ENCODE data around the gene ENC1. TPM values are rescaled to one million over a fixed set of nuclear protein-coding genes. Genes with fewer than 3 reads are reported as not detected.

Gene ENC1
- total and polyA plus RNA-seq, 2 of the 8 experiments (the other 6 are each of a cell fraction or from before 2014, with no cell fraction given), result 5.5 to 13.2 TPM

- Histone ChIP-seq H2AFZ (ENCODE audit: low read length) (no peak overlapping the region), H4K8ac (ENCODE audit: extremely low read depth, insufficient read depth, low read length) (no peak overlapping the region), H3K27me3 (replicated peaks in 1 of 4; ENCODE audit: control insufficient read depth in 3 of 4, extremely low read depth in 1 of 4, insufficient read depth in 3 of 4, low read length in 3 of 4) (no peaks in the 10 kb centered on the region), H3K14ac (ENCODE audit: insufficient read length) (no peak overlapping the region), H3K23me2 (ENCODE audit: low read depth, low read length) (no peaks in the 10 kb centered on the region; the same call in 1 of the 2 replicates), H3K18ac (ENCODE audit: extremely low read depth, low read length) (no peak overlapping the region), H4K5ac (ENCODE audit: insufficient read length, low read depth, low read length) (no peak overlapping the region), H3K4me1 (replicated peaks in 1 of 4; ENCODE audit: control insufficient read depth in 3 of 4, insufficient read depth in 4 of 4, low read length in 3 of 4) (peaks cover 0 to 9% (median 5%) of the 10 kb centered on the region in 4 experiments; a peak in 2 of 7 replicates), H2BK5ac (ENCODE audit: low read depth, low read length) (no peak overlapping the region), H3K23ac (ENCODE audit: insufficient read length) (no peak overlapping the region), H3K4me3 (ENCODE audit: extremely low read depth in 1 of 4, insufficient read depth in 2 of 4, low read depth in 3 of 4, low read length in 4 of 4) (no peak overlapping the region), H2BK120ac (replicated peaks; ENCODE audit: low read depth, low read length) (no peak overlapping the region), H3K79me1 (ENCODE audit: low read depth, low read length) (no peaks in the 10 kb centered on the region), H3K4me2 (ENCODE audit: insufficient read depth in 1 of 2, low read depth in 2 of 2, low read length in 2 of 2) (no peak overlapping the region), H3K56ac (replicated peaks; ENCODE audit: insufficient read length, low read depth, low read length) (no peak overlapping the region), H2BK15ac (ENCODE audit: low read length) (no peak overlapping the region), H2AK5ac (ENCODE audit: low read depth, low read length) (no peak overlapping the region), H3K36me3 (ENCODE audit: control insufficient read depth in 2 of 4, insufficient read depth in 4 of 4, low read length in 3 of 4) (no peaks in the 10 kb centered on the region), H3K4ac (replicated peaks; ENCODE audit: insufficient read length, low read depth, low read length) (no peak overlapping the region), H3K79me2 (ENCODE audit: control insufficient read depth in 1 of 2, insufficient read depth in 2 of 2, low read length in 2 of 2) (no peaks in the 10 kb centered on the region), H3K9ac (replicated peaks in 1 of 4; ENCODE audit: extremely low read depth in 1 of 4, low read depth in 3 of 4, low read length in 3 of 4) (no peak overlapping the region), H2BK12ac (ENCODE audit: low read depth, low read length) (no peak overlapping the region), H4K91ac (replicated peaks; ENCODE audit: insufficient read length, low read length) (no peak overlapping the region), H2BK20ac (ENCODE audit: low read length) (no peak overlapping the region), H3K9me3 (ENCODE audit: insufficient read depth in 2 of 2, low read depth in 1 of 2, low read length in 1 of 2) (no peaks in the 10 kb centered on the region), H3K27ac (ENCODE audit: low read depth, low read length) (no peak overlapping the region), H4K20me1 (replicated peaks in 1 of 2; ENCODE audit: control insufficient read depth in 1 of 2, insufficient read depth in 2 of 2, low read length in 2 of 2) (no peaks in the 10 kb centered on the region)
- CTCF ChIA-PET (ENCODE audit: partially characterized antibody), result interaction anchor here (0.7 to 1.5 kb wide), 4 partner anchors 15 to 31 kb away, joined by 3 to 4 read pairs (median 4); no protein-coding TSS in a partner anchor
- peak in 1 of 2 experiments; percentile 17 for DNase-seq (ENCODE audit: low read depth in 1 of 2, low spot score in 2 of 2)
- POLR2A ChIA-PET (ENCODE audit: partially characterized antibody), result no interaction called here
- FAIRE-seq, result no peak
- 74% methylated on average over 4 of the region's 4 CpGs; no CpG with 5 or more reads in 1 of the 2 experiments for WGBS, 2 experiments (ENCODE audit: extremely low coverage in 1 of 2, insufficient coverage in 1 of 2, insufficient read length in 1 of 2, insufficient replicate concordance in 2 of 2, low coverage in 1 of 2, low lambda C conversion rate in 2 of 2, missing lambda C conversion rate in 1 of 2)
- TF ChIP-seq CBX8 (IDR thresholded peaks at IDR 0.05; ENCODE audit: borderline replicate concordance, low read depth, low read length) (no peak), CBX5 (IDR thresholded peaks at IDR 0.05; ENCODE audit: low read depth, low read length) (no peak)
Observed at GRCh38 chr5:74595143-74595925, 45.2 kb downstream of the ENC1 start.
